Measurements from ENCODE around the gene HNRNPF. TPM values are rescaled to one million over a fixed set of nuclear protein-coding genes. Genes with fewer than 3 reads are reported as not detected.

Gene HNRNPF
- total and polyA plus RNA-seq, 2 of the 4 experiments (the other 2 are of a cell fraction), result 169 to 207 TPM

GRCh38 chr10:43354330-43354635, 54.7 kb downstream of the HNRNPF start:
- H4K20me1 ChIP-seq (ENCODE audit: insufficient read depth, low read length), result no peaks in the 10 kb centered on the region
- no peak overlapping the region for H3K14ac ChIP-seq (replicated peaks; ENCODE audit: low read depth, low read length)
- no peak overlapping the region for H3K9ac ChIP-seq (ENCODE audit: low read depth, low read length)
- TF ChIP-seq BHLHE40 (IDR thresholded peaks at IDR 0.05; ENCODE audit: low read depth, low read length), result no peak
- no peak for TF ChIP-seq RCOR1 (IDR thresholded peaks at IDR 0.05; ENCODE audit: insufficient replicate concordance, low read length)
- TF ChIP-seq NFE2L2 (IDR thresholded peaks at IDR 0.05; ENCODE audit: low read depth, low read length), result no peak
- TF ChIP-seq MAFK (IDR thresholded peaks at IDR 0.05; ENCODE audit: low read depth, low read length), result no peak
- TF ChIP-seq SMC3 (IDR thresholded peaks at IDR 0.05; ENCODE audit: low read depth, low read length), result no peak
- TF ChIP-seq, protein P1, sequence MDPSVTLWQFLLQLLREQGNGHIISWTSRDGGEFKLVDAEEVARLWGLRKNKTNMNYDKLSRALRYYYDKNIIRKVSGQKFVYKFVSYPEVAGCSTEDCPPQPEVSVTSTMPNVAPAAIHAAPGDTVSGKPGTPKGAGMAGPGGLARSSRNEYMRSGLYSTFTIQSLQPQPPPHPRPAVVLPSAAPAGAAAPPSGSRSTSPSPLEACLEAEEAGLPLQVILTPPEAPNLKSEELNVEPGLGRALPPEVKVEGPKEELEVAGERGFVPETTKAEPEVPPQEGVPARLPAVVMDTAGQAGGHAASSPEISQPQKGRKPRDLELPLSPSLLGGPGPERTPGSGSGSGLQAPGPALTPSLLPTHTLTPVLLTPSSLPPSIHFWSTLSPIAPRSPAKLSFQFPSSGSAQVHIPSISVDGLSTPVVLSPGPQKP (IDR thresholded peaks at IDR 0.05; ENCODE audit: borderline replicate concordance, low read depth, low read length), result no peak
- no peak for TF ChIP-seq RAD21 (IDR thresholded peaks at IDR 0.05; ENCODE audit: low read length)
- TF ChIP-seq, protein P2, sequence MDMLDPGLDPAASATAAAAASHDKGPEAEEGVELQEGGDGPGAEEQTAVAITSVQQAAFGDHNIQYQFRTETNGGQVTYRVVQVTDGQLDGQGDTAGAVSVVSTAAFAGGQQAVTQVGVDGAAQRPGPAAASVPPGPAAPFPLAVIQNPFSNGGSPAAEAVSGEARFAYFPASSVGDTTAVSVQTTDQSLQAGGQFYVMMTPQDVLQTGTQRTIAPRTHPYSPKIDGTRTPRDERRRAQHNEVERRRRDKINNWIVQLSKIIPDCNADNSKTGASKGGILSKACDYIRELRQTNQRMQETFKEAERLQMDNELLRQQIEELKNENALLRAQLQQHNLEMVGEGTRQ (IDR thresholded peaks at IDR 0.05; ENCODE audit: low read depth, low read length), result no peak
- TF ChIP-seq CHD1 (IDR thresholded peaks at IDR 0.05; ENCODE audit: low read depth, low read length), result no peak
- TF ChIP-seq POLR2A (IDR thresholded peaks at IDR 0.05; ENCODE audit: low read depth, low read length), result no peak
- TF ChIP-seq, protein P3, sequence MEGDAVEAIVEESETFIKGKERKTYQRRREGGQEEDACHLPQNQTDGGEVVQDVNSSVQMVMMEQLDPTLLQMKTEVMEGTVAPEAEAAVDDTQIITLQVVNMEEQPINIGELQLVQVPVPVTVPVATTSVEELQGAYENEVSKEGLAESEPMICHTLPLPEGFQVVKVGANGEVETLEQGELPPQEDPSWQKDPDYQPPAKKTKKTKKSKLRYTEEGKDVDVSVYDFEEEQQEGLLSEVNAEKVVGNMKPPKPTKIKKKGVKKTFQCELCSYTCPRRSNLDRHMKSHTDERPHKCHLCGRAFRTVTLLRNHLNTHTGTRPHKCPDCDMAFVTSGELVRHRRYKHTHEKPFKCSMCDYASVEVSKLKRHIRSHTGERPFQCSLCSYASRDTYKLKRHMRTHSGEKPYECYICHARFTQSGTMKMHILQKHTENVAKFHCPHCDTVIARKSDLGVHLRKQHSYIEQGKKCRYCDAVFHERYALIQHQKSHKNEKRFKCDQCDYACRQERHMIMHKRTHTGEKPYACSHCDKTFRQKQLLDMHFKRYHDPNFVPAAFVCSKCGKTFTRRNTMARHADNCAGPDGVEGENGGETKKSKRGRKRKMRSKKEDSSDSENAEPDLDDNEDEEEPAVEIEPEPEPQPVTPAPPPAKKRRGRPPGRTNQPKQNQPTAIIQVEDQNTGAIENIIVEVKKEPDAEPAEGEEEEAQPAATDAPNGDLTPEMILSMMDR (conservative IDR thresholded peaks at IDR 0.05; ENCODE audit: low read depth, low read length), result no peak
- no peak for TF ChIP-seq MAZ (IDR thresholded peaks at IDR 0.05; ENCODE audit: borderline replicate concordance, low read depth, low read length)
- TF ChIP-seq RFX5 (IDR thresholded peaks at IDR 0.05; ENCODE audit: low read depth, low read length), result no peak
- TF ChIP-seq MXI1 (IDR thresholded peaks at IDR 0.05; ENCODE audit: borderline replicate concordance, low read depth, low read length), result no peak
- no peak for TF ChIP-seq CEBPB (IDR thresholded peaks at IDR 0.05; ENCODE audit: low read depth, low read length)
- no peak for TF ChIP-seq FOS (IDR thresholded peaks at IDR 0.05; ENCODE audit: low read depth, low read length)
- H3K56ac ChIP-seq (ENCODE audit: extremely low read depth, insufficient read depth, low read length), result no peak overlapping the region
- no peak overlapping the region for H3K4me3 ChIP-seq (ENCODE audit: insufficient read depth, low read depth, low read length)
- H4K91ac ChIP-seq (ENCODE audit: insufficient read depth, low read depth, low read length), result no peak overlapping the region
- no TSS peak for BruUV-seq (replicated peaks)
- WGBS, 2 experiments (ENCODE audit: extremely low coverage in 2 of 2, insufficient read length in 1 of 2), result no CpG with 5 or more reads among the region's 2 CpGs
- ChIA-PET CTCF (no interaction called here), POLR2A (ENCODE audit: unreplicated experiment) (no interaction called here)
- H2BK20ac ChIP-seq (ENCODE audit: low read depth, low read length), result no peak overlapping the region
- H2AFZ ChIP-seq (replicated peaks; ENCODE audit: low read length, poor library complexity), result no peak overlapping the region
- H2AK5ac ChIP-seq (ENCODE audit: low read depth, low read length), result no peak overlapping the region
- no peak overlapping the region for H3K23ac ChIP-seq (ENCODE audit: low read depth, low read length)
- no peaks in the 10 kb centered on the region for H3K4me1 ChIP-seq (ENCODE audit: control insufficient read depth, insufficient read depth, low read length)
- no peaks in the 10 kb centered on the region for H3K9me3 ChIP-seq (ENCODE audit: control insufficient read depth, insufficient read depth, low read length)
- dilution Hi-C loops (cut with HindIII; ENCODE audit: low sequenced_read_pairs, unreplicated experiment), result no loop called here
- H3K4ac ChIP-seq (ENCODE audit: low read depth, low read length), result no peak overlapping the region
- no peak overlapping the region for H3K4me2 ChIP-seq (ENCODE audit: low read depth, low read length)
- no peaks in the 10 kb centered on the region for H3K36me3 ChIP-seq (ENCODE audit: control insufficient read depth, insufficient read depth, low read length)
- no peaks in the 10 kb centered on the region for H3K9me1 ChIP-seq (ENCODE audit: insufficient read depth, low read length)
- H2AK9ac ChIP-seq (replicated peaks; ENCODE audit: low read depth, low read length, poor library complexity), result no peak overlapping the region
- in situ Hi-C loops (cut with MboI; ENCODE audit: low sequenced_read_pairs), result no loop called here
- H4K5ac ChIP-seq (ENCODE audit: low read depth, low read length), result no peak overlapping the region
- H3K27ac ChIP-seq (ENCODE audit: insufficient read depth, low read length), result no peak overlapping the region
- no peak for DNase-seq
- ATAC-seq (ENCODE audit: low read depth), result no peak
- no peak overlapping the region for H3K18ac ChIP-seq (ENCODE audit: low read depth, low read length)
- no peaks in the 10 kb centered on the region for H3K79me1 ChIP-seq (ENCODE audit: low read depth in 1 of 2, low read length in 2 of 2)
- H3K27me3 ChIP-seq (ENCODE audit: control insufficient read depth, insufficient read depth, low read length), result peaks cover 16% of the 10 kb centered on the region
- H2BK15ac ChIP-seq (ENCODE audit: low read depth, low read length), result no peak overlapping the region
- no peak overlapping the region for H2BK120ac ChIP-seq (ENCODE audit: low read depth, low read length)
- intact Hi-C loops (cut with micrococcal nuclease), result no loop called here
- H4K8ac ChIP-seq (ENCODE audit: low read depth in 2 of 2, low read length in 2 of 2), result no peak overlapping the region
- no peak overlapping the region for H2BK5ac ChIP-seq (ENCODE audit: low read depth, low read length, poor library complexity, severe bottlenecking)
